DMS153 (cell line): ENCODE measurements around the gene ZNF226.
A peak's percentile ranks its signal among the peaks of the same experiment; 100 is the strongest.
"Not testable (repeated sequence)": the region's sequence is repeated elsewhere in the genome, so short reads cannot be mapped to it uniquely, and the experiment has no call there.

Source experiments
- DNase-seq: peaks from one replicate; lab custom pipeline; 2025; lab: John Stamatoyannopoulos, UW

Gene ZNF226

GRCh38 chr19:44212250-44212865 lies 47.5 kb downstream of the ZNF226 start, which contains the start of gene ZNF227:
ZNF227 (plus strand) TSS chr19:44212532; CDS start chr19:44217793, 5,261 bp downstream.
- peak; percentile 85 for DNase-seq

GRCh38 chr19:44212866-44213346 lies 48.0 kb downstream of the ZNF226 start:
- DNase-seq, result no peak

GRCh38 chr19:44219926-44220325 lies 55.0 kb downstream of the ZNF226 start:
- not testable (repeated sequence) for DNase-seq

- DNase-seq, result not testable (repeated sequence)
These were observed 55.9 kb downstream of the ZNF226 start for GRCh38 chr19:44220761-44221160.

GRCh38 chr19:44221291-44221690 lies 56.4 kb downstream of the ZNF226 start:
- not testable (repeated sequence) for DNase-seq
